ENCODE data around the gene PRSS36. TPM values are rescaled to one million over a fixed set of nuclear protein-coding genes. Genes with fewer than 3 reads are reported as not detected.

Gene PRSS36
- total RNA-seq, 1 experiment from 2014 or later, result 0.66 TPM

DNA sequence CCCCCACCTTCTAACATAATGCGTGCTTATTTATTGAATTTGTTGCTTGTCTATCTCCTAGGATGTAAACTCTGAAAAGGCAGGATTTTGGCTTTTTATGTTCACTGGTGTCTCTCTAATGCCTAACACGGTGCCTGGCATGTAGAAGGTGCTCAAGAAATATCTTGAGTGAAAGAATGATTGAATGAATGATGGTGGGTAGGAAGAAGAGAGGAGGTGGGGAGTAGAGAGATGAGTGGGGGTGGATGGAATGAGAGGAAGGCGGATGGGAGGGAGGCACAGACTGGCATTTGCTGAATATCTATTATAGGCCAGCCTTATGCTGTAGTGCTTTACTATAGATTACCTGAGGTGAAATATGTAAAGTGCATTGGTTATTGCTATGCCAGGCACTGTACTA lies 2.3 kb downstream of the PRSS36 start:
- Histone ChIP-seq H2AFZ (ENCODE audit: low read length) (no peak overlapping the region), H3K27me3 (ENCODE audit: insufficient read depth, low read length) (no peaks in the 10 kb centered on the region; the same call in 1 of the 2 replicates), H4K8ac (replicated peaks; ENCODE audit: insufficient read length, low read depth, low read length) (no peak overlapping the region), H3T11ph (ENCODE audit: low read length) (no peak overlapping the region), H3K79me1 (ENCODE audit: insufficient read depth, low read depth, low read length, poor library complexity, severe bottlenecking) (no peaks in the 10 kb centered on the region), H3K14ac (ENCODE audit: insufficient read depth, low read length) (no peak overlapping the region), H3K23me2 (ENCODE audit: insufficient read length, low read depth, low read length, poor library complexity, severe bottlenecking) (peaks cover 7% of the 10 kb centered on the region), H3K4me2 (ENCODE audit: insufficient read depth, insufficient read length, low read length) (peak overlapping the region; percentile 71), H3K18ac (ENCODE audit: insufficient read length, low read depth, low read length) (no peak overlapping the region), H2BK12ac (ENCODE audit: insufficient read length, low read depth, low read length) (no peak overlapping the region), H3K79me2 (ENCODE audit: insufficient read depth, low read length) (no peaks in the 10 kb centered on the region), H2BK5ac (ENCODE audit: insufficient read length, low read length) (no peak overlapping the region), H2AK5ac (ENCODE audit: insufficient read length, low read length) (no peak overlapping the region), H3K4me1 (ENCODE audit: insufficient read depth, low read length) (no peaks in the 10 kb centered on the region; the same call in 1 of the 2 replicates), H3K9ac (ENCODE audit: extremely low read depth, insufficient read length, low read length) (no peak overlapping the region), H3K56ac (ENCODE audit: insufficient read length, low read depth, low read length) (no peak overlapping the region), H2BK120ac (ENCODE audit: low read depth, low read length, poor library complexity, severe bottlenecking) (no peak overlapping the region), H2BK15ac (ENCODE audit: low read depth, low read length) (no peak overlapping the region), H3K23ac (ENCODE audit: insufficient read length, low read depth, low read length) (no peak overlapping the region), H3K4ac (ENCODE audit: low read depth, low read length) (no peak overlapping the region), H3K9me3 (ENCODE audit: control insufficient read depth, low read depth, low read length) (no peaks in the 10 kb centered on the region), H4K91ac (ENCODE audit: insufficient read length, low read depth, low read length) (no peak overlapping the region), H4K5ac (ENCODE audit: insufficient read length, low read depth, low read length) (no peak overlapping the region), H3K27ac (ENCODE audit: insufficient read length, low read depth, low read length) (no peak overlapping the region), H4K20me1 (ENCODE audit: control insufficient read depth, insufficient read depth, insufficient read length) (no peaks in the 10 kb centered on the region), H2BK20ac (ENCODE audit: low read depth, low read length, poor library complexity, severe bottlenecking) (no peak overlapping the region)
- no peaks in the 10 kb centered on the region for H3K36me3 Mint-ChIP-seq (ENCODE audit: insufficient read depth in 1 of 3, low read depth in 3 of 3)
- H3K27ac Mint-ChIP-seq, result no peak overlapping the region; a peak in 1 of 7 replicates
- peaks cover 18 to 44% of the 10 kb centered on the region in 2 experiments for H3K4me1 Mint-ChIP-seq
- TF ChIP-seq, protein P1, sequence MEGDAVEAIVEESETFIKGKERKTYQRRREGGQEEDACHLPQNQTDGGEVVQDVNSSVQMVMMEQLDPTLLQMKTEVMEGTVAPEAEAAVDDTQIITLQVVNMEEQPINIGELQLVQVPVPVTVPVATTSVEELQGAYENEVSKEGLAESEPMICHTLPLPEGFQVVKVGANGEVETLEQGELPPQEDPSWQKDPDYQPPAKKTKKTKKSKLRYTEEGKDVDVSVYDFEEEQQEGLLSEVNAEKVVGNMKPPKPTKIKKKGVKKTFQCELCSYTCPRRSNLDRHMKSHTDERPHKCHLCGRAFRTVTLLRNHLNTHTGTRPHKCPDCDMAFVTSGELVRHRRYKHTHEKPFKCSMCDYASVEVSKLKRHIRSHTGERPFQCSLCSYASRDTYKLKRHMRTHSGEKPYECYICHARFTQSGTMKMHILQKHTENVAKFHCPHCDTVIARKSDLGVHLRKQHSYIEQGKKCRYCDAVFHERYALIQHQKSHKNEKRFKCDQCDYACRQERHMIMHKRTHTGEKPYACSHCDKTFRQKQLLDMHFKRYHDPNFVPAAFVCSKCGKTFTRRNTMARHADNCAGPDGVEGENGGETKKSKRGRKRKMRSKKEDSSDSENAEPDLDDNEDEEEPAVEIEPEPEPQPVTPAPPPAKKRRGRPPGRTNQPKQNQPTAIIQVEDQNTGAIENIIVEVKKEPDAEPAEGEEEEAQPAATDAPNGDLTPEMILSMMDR (conservative IDR thresholded peaks at IDR 0.05), result no peak
- peak overlapping the region in 1 of 2 experiments; percentile 55; a peak in 1 of 5 replicates for H3K4me3 Mint-ChIP-seq
- H3K9me3 Mint-ChIP-seq, result no peaks in the 10 kb centered on the region; a peak in 1 of 5 replicates
- H3K27me3 Mint-ChIP-seq (ENCODE audit: low read depth), result peaks cover 46% of the 10 kb centered on the region
- no peak for DNase-seq
- WGBS (ENCODE audit: extremely low coverage, insufficient read length, low lambda C conversion rate), result 100% methylated on average over 1 of the region's 3 CpGs

Measured in H9 (cell line).